ENCODE measurements around the gene EFCAB13. TPM values are rescaled to one million over a fixed set of nuclear protein-coding genes. Genes with fewer than 3 reads are reported as not detected.

EFCAB13 gene
- total and polyA plus RNA-seq, 2 experiments from 2014 or later = 2.1 to 3.1 TPM

DNA sequence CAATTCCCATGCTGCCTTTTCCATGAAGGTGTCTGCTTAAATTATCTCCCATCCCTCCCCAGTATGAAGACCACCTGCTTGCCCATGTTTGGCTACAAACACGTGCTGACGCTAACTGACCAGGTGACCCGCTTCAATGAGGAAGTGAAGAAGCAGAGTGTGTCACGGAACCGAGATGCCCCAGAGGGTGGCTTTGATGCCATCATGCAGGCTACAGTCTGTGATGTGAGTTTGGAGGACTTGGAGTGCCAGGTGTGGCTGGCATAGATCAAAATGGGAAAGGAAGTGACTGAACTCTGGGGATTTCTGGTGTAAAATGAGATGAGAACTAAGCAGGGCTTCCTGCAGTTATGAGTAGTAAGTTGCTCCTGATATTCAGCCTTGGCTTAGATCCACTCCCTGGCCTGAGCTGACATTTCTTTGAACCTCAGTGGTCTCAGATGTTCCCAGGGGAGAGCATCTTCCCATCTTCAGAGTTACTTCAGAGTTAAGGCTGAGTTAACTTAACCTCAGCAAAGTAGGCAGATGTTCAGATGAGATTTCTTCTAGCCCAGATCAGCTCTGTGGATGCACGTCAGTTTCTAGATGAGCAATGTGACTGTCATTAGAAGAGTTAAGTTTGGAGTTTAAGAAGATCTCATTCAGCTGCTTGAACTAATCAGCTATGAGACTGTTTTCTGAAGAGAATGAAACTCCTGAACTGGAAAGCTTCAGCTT is 37.4 kb upstream of the EFCAB13 start:
- no peaks in the 10 kb centered on the region for H3K27me3 ChIP-seq
- H3K4me1 ChIP-seq (ENCODE audit: insufficient read depth) = no peaks in the 10 kb centered on the region
- DNase-seq (ENCODE audit: low spot score) = no peak
- no peaks in the 10 kb centered on the region for H3K9me2 ChIP-seq (replicated peaks; ENCODE audit: insufficient read depth)
- H3K36me3 ChIP-seq (replicated peaks; ENCODE audit: insufficient read depth, low read depth) = no peaks in the 10 kb centered on the region
- H3K27ac ChIP-seq = no peak overlapping the region
- no peak overlapping the region for H3K4me3 ChIP-seq
- H2AFZ ChIP-seq = no peak overlapping the region
- no peaks in the 10 kb centered on the region for H3K79me2 ChIP-seq
- H4K20me1 ChIP-seq (ENCODE audit: insufficient read depth, poor library complexity, severe bottlenecking) = no peaks in the 10 kb centered on the region
- 93% methylated on average over 6 of the region's 6 CpGs for WGBS (ENCODE audit: low lambda C conversion rate, missing lambda C conversion rate)
- no peak overlapping the region for H3K4me2 ChIP-seq
- no peak for TF ChIP-seq EZH2 (IDR thresholded peaks at IDR 0.05; ENCODE audit: borderline replicate concordance)
- TF ChIP-seq, protein P1, sequence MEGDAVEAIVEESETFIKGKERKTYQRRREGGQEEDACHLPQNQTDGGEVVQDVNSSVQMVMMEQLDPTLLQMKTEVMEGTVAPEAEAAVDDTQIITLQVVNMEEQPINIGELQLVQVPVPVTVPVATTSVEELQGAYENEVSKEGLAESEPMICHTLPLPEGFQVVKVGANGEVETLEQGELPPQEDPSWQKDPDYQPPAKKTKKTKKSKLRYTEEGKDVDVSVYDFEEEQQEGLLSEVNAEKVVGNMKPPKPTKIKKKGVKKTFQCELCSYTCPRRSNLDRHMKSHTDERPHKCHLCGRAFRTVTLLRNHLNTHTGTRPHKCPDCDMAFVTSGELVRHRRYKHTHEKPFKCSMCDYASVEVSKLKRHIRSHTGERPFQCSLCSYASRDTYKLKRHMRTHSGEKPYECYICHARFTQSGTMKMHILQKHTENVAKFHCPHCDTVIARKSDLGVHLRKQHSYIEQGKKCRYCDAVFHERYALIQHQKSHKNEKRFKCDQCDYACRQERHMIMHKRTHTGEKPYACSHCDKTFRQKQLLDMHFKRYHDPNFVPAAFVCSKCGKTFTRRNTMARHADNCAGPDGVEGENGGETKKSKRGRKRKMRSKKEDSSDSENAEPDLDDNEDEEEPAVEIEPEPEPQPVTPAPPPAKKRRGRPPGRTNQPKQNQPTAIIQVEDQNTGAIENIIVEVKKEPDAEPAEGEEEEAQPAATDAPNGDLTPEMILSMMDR (IDR thresholded peaks at IDR 0.05; ENCODE audit: poor library complexity) = no peak
- no peak for TF ChIP-seq EZH2phosphoT487 (IDR thresholded peaks at IDR 0.05; ENCODE audit: low read depth, severe bottlenecking, unreplicated experiment)
- no peaks in the 10 kb centered on the region for H3K9me3 ChIP-seq (ENCODE audit: low read depth)

DNA sequence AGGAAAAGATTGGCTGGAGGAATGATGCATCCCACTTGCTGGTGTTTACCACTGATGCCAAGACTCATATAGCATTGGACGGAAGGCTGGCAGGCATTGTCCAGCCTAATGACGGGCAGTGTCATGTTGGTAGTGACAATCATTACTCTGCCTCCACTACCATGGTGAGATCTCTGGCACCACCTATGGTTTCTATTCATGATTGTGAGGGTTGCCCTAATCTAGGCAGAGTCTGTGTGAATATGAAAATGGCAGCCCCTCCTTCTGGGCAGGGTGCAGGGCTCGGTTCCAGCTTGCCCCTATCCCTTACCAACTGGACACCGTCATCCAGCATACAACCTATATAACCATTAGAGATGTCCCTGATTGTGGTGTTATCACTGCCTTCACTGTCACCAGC is 36.7 kb upstream of the EFCAB13 start:
- no peaks in the 10 kb centered on the region for H3K27me3 ChIP-seq
- H3K4me2 ChIP-seq = no peak overlapping the region
- no peak overlapping the region for H2AFZ ChIP-seq
- 95% methylated on average over 4 of the region's 4 CpGs for WGBS (ENCODE audit: low lambda C conversion rate, missing lambda C conversion rate)
- no peak overlapping the region for H3K4me3 ChIP-seq
- DNase-seq (ENCODE audit: low spot score) = no peak
- H3K27ac ChIP-seq = no peak overlapping the region
- no peaks in the 10 kb centered on the region for H3K36me3 ChIP-seq (replicated peaks; ENCODE audit: insufficient read depth, low read depth)
- no peaks in the 10 kb centered on the region for H3K9me3 ChIP-seq (ENCODE audit: low read depth)
- no peaks in the 10 kb centered on the region for H3K9me2 ChIP-seq (replicated peaks; ENCODE audit: insufficient read depth)
- H3K4me1 ChIP-seq (ENCODE audit: insufficient read depth) = no peaks in the 10 kb centered on the region
- TF ChIP-seq EZH2phosphoT487 (IDR thresholded peaks at IDR 0.05; ENCODE audit: low read depth, severe bottlenecking, unreplicated experiment) = no peak
- TF ChIP-seq, protein P1 (IDR thresholded peaks at IDR 0.05; ENCODE audit: poor library complexity) = no peak
- no peak for TF ChIP-seq EZH2 (IDR thresholded peaks at IDR 0.05; ENCODE audit: borderline replicate concordance)
- H3K79me2 ChIP-seq = no peaks in the 10 kb centered on the region
- H4K20me1 ChIP-seq (ENCODE audit: insufficient read depth, poor library complexity, severe bottlenecking) = no peaks in the 10 kb centered on the region

DNA sequence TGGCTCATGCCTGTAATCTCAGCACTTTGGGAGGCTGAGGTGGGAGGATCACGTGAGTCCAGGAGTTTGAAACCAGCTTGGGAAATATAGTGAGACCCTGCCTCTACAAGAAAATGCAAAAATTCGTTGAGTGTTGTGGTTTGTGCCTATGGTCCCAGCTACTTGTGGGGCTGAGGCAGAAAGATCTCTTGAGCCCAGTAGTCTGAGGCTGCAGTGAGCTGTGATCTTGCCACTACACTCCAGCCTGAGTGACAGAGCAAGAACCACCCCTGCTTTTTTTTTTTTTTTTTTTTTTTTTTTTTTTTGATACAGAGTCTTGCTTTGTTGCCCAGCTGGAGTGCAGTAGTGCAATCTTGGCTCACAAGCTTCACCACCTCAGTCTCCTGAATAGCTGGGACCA is 36.1 kb upstream of the EFCAB13 start:
- no peak overlapping the region for H3K27ac ChIP-seq
- no peaks in the 10 kb centered on the region for H3K4me1 ChIP-seq (ENCODE audit: insufficient read depth)
- no peak overlapping the region for H3K4me3 ChIP-seq
- no peaks in the 10 kb centered on the region for H3K79me2 ChIP-seq
- no peak for TF ChIP-seq EZH2phosphoT487 (IDR thresholded peaks at IDR 0.05; ENCODE audit: low read depth, severe bottlenecking, unreplicated experiment)
- no peak for TF ChIP-seq EZH2 (IDR thresholded peaks at IDR 0.05; ENCODE audit: borderline replicate concordance)
- TF ChIP-seq, protein P1 (IDR thresholded peaks at IDR 0.05; ENCODE audit: poor library complexity) = no peak
- H3K9me2 ChIP-seq (replicated peaks; ENCODE audit: insufficient read depth) = no peaks in the 10 kb centered on the region
- H3K9me3 ChIP-seq (ENCODE audit: low read depth) = no peaks in the 10 kb centered on the region
- no peaks in the 10 kb centered on the region for H3K36me3 ChIP-seq (replicated peaks; ENCODE audit: insufficient read depth, low read depth)
- no peaks in the 10 kb centered on the region for H4K20me1 ChIP-seq (ENCODE audit: insufficient read depth, poor library complexity, severe bottlenecking)
- DNase-seq (ENCODE audit: low spot score) = no peak
- no peak overlapping the region for H3K4me2 ChIP-seq
- H3K27me3 ChIP-seq = no peaks in the 10 kb centered on the region
- 81% methylated on average over 2 of the region's 2 CpGs for WGBS (ENCODE audit: low lambda C conversion rate, missing lambda C conversion rate)
- H2AFZ ChIP-seq = no peak overlapping the region

Data from hepatocyte (in vitro differentiated cells).